DMS 273 (cell line): Measurements from ENCODE around the gene RPS6KA5.
"Not testable (repeated sequence)": the region's sequence is repeated elsewhere in the genome, so short reads cannot be mapped to it uniquely, and the experiment has no call there.

ENCODE experiments used
- DNase-seq: peaks from one replicate; lab custom pipeline; 2025; ENCODE audit not compliant: unreplicated experiment; lab: John Stamatoyannopoulos, UW

RPS6KA5 gene

GRCh38 chr14:90840667-90841066 lies 219.8 kb downstream of the RPS6KA5 start:
- not testable (repeated sequence) for DNase-seq

DNA sequence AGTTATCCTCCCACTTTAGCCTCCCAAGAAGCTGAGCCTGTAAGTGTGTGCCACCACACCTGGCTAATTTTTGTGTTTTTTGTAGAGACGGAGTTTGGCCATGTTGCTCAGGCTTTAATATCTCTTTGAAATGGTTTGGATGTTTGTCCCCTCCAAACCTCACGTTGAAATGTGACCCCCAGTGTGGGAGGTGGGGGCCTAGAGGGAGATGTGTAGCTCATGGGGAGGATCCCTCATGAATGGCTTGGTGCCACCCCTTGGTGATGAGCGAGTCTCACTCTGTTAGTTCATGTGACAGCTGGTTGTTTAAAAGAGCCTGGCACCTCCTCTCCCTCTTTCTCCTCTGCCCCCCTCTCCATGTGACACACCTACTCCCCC lies 220.6 kb downstream of the RPS6KA5 start:
- no peak for DNase-seq

- no peak for DNase-seq
Observed at GRCh38 chr14:90839024-90839888, 221.2 kb downstream of the RPS6KA5 start.

GRCh38 chr14:90838531-90838930 lies 221.9 kb downstream of the RPS6KA5 start:
- not testable (repeated sequence) for DNase-seq

- no peak for DNase-seq
Observed at GRCh38 chr14:90837355-90837754, 223.1 kb downstream of the RPS6KA5 start.

DNA sequence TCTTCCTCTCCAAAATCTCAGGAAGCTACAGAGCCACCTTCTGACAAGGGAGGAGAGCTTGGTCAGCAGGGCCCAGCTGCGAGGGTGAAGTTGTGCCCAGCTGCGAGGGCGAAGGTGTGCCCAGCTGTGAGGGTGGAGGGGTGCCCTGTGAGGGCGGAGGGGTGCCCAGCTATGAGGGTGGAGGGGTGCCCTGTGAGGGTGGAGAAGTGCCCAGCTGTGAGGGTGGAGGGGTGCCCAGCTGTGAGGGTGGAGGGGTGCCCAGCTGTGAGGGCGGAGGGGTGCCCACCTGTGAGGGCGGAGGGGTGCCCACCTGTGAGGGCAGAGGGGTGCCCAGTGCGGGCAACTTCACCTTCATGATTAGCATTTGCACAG lies 223.8 kb downstream of the RPS6KA5 start:
- no peak for DNase-seq

GRCh38 chr14:90831821-90832220 lies 228.6 kb downstream of the RPS6KA5 start:
- no peak for DNase-seq

GRCh38 chr14:90830931-90831701 lies 229.3 kb downstream of the RPS6KA5 start:
- DNase-seq = no peak

GRCh38 chr14:90829677-90830076 lies 230.8 kb downstream of the RPS6KA5 start:
- no peak for DNase-seq

GRCh38 chr14:90828642-90829487 lies 231.6 kb downstream of the RPS6KA5 start:
- DNase-seq = no peak

DNA sequence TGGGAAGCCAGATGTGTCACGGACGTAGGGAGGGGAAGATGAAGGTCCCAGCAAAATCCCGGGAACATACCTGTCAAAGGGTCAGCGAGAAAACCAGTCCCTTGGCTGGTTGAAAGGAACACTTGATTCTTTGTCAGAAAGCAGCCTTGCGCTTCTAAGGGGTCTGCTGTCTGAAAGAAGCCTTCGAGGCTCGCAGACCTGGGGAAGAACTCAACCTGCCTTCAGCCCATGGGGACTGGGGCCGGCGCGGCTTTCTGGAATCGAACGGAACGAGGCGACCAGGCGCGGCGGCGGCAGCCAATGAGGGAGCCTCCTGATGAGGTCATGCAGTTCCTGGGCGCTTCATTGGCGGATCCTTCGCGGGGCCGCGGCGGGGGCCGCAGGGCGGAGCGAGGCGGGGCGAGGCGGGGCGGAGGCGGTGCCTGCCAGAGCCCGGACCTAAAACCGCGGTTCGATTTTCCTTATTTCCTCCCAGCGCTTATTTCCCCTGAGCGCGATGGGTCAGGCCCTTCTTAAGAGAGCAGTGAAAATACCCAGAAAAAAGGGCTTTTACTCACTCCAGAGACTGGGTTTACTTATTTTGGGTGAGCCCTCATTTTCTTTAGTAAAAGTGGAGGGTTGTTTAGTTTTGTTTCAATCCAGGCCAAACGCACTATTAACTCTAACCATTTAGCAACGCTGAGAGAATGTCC lies 232.4 kb downstream of the RPS6KA5 start:
- DNase-seq = peak; percentile 94

DNA sequence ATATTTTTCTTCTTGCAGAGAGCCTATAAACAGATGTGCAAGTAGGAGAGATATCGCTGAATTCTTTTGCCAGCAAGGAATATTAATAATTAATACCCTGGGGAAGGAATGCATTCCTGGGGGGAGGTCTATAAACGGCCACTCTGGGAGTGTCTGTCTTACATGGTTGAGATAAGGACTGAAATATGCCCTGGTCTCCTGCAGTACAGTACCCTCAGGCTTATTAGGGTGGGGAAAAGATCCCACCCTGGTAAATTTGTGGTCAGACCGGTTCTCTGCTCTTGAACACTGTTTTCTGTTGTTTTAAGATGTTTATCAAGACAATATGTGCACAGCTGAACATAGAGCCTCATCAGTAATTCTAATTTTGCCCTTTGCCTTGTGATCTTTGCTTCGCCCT lies 236.9 kb downstream of the RPS6KA5 start:
- DNase-seq = not testable (repeated sequence)

DNA sequence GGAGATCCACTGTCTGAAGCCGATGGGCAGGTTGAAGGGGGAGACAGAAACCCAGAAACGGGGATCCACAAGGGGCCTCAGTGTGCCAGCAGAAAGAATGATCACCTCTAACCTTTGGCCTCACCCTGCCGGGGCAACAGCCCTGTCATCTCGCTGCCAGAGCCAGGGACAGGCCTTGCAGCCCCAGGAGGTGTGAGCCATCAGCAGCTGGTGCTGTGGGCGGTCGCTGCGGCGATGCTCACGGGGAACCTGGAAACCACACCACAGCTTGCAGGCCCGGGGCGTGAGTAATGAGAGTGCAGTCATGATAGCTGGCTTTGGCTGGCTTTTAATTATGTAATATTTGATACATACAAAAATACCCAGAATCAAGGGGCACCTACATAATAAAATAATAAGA lies 239.5 kb downstream of the RPS6KA5 start:
- DNase-seq = peak; percentile 92

DNA sequence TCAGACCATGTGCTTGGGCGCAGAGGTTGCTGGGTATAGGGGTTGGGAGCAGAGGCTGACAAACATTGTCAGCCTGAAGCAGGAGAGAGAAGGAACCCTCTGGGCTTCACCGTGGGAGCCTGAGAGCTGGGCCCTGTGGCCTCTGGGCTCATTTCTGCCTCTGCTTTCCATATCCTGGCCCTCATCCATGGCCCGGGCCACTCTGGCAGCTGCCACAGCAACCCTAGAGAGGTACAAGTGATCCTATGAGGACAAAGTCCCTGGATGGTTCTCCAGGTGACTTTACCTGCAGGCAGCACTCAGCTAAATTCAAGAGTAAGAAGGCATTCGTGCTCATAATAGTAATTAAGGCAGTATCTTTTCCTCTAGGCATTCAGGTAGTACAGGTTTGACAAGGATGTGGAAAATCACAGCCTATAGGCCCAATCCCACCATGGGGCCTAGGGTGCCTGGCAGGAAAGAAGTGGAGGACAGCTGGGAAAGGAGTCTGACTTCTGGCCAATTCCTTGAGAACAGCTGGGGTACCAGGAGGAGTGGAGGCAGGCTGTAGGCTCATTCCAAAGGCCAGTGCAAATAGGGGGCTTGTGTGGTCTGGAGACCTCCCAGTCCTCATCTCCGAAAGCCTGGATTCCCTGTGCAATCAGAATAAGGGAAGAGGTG lies 240.6 kb downstream of the RPS6KA5 start:
- DNase-seq = peak; percentile 87

GRCh38 chr14:90818715-90819114 lies 241.7 kb downstream of the RPS6KA5 start:
- no peak for DNase-seq

DNA sequence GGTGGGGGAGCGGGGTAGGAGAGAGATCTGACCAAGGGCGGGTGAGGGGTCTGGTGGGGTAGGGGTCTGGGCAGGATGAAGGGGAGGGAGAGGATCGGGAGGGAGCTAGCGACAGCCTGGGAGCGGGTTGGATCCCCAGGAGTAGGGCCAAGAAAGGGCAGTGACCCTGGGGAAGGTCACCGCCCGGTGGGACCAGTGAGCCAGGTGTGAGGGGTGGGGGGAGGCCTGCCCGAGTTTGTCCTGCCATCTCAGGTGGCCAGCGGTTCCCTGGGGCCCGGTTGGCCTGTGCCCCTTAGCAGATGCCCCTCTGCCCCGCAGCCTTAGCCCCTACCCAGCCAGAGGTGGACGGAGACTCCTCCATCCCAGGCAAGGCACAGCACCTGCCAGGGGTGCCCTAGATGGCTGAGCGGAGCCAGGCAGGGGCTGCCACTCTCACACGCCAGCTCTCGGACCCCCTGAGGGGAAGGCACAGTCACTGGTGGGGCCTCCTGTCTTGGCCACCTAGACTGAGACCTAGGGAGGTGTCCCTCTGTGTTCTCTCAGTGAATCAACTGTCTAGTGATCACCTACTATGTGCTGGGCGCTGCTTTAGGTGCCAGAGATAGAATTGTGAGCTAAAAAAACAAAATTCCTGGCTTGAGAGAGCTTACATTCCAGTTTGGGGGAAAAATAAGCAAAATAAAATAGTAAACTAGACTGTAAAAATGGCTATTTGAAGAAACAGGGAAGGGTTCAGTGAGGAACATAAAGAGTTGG lies 243.6 kb downstream of the RPS6KA5 start:
- no peak for DNase-seq

DNA sequence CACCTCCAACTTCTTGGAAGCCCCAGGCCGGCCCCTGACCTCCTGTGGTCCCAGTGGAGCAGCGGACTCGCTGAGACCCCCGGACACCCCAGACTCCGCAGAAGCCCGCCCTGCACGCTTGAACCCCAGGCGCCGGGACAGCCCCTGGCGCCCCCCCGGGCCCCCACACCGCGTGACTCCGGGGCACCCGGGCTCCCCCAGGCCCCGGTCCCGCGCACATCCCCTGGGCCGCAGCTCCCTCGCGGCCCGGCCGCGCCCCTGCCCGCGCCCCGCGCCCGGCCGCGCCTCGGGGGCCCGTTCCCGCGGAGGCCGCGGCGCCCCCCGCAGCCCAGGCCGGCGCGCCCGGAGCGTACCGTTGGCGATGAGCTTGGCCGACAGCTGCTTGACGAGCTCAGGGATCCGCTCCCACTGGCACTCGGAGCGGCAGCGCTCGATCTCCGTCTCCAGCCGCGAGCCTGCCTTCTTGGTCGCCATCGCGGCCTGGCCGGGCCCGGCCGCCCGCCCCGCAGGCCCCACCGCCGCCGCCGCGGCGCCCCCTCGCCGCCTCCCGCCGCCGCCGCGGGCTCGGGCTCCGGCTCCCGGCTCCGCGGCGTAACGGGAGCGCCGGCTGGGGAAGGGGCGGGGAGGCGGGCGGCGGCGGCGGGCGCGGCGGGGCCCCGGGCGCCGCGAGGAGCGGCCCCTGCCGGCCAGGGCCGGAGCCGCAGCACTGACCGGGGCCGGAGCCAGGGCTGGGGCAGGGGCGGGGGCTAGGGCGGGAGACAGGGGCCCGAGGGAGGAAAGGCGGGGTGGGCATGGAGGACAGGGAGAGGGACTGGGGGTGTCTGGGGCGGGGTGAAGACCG lies 244.4 kb downstream of the RPS6KA5 start, which contains the start of gene TTC7B:
Gene TTC7B, minus strand, starts transcription at position 609 of the 841 bp plus-strand sequence. Its CDS starts 135 bp downstream, at position 474.
- peak; percentile 82 for DNase-seq

- peak; percentile 28 for DNase-seq
Observed at GRCh38 chr14:90815572-90815821, 244.9 kb downstream of the RPS6KA5 start.
